GM12878 (cell line): Measurements from ENCODE around the gene PLAAT5. TPM values are rescaled to one million over a fixed set of nuclear protein-coding genes. Genes with fewer than 3 reads are reported as not detected.

Experiments used
- ATAC-seq: fragments of 200-7000 bp; cut with Tn5 transposase; 3 replicates; pipeline ENCODE4 v1.9.1; 2020; ENCODE audit warnings: mild to moderate bottlenecking, moderate library complexity
- BruUV-seq: library from RNA; stranded (reverse); fragments of 400-500 nt; replicated peaks from 2 replicates; lab custom pipeline; 2021; lab: Mats Ljungman, UMichigan
- CTCF ChIA-PET: fragments of 300-600 bp; sonication (Branson Sonifier 250); formaldehyde crosslinking; extraction: SDS; loops from one replicate; lab custom pipeline; 2021; ENCODE audit warnings: inconsistent platforms; lab: Yijun Ruan, JAX
- POLR2A ChIA-PET: fragments of 350-600 bp; formaldehyde crosslinking; extraction: SDS; loops from one replicate; lab custom pipeline; 2021; ENCODE audit warnings: inconsistent platforms; lab: Charles Lee
- RAD21 ChIA-PET: fragments of 300-600 bp; sonication (Branson Sonifier 250); formaldehyde crosslinking; loops from one replicate; lab custom pipeline; 2023; ENCODE audit warnings: antibody characterized with exemption; ENCODE audit not compliant: unreplicated experiment; lab: Charles Lee
- SMC1A ChIA-PET: fragments of 300-600 bp; sonication (Branson Sonifier 250); formaldehyde crosslinking; loops from one replicate; lab custom pipeline; 2023; ENCODE audit not compliant: unreplicated experiment, uncharacterized antibody; lab: Charles Lee
- DNase-seq: peaks from one replicate; pipeline ENCODE4 v3.0.0-alpha.2; 2011; ENCODE audit warnings: low read depth, low spot score
- FAIRE-seq: peaks from 3 replicates; lab custom pipeline; 2011; peaks lifted over from hg19 to GRCh38; lab: Jason Lieb, UNC
- H2AFZ ChIP-seq: 2 replicates; pipeline ENCODE4 v1.6.0; 2011; ENCODE audit warnings: low read depth, low read length, control low read depth; ENCODE audit not compliant: control insufficient read depth
- H3K27ac ChIP-seq: 2 replicates; pipeline ENCODE4 v1.5.1; 2011; ENCODE audit warnings: control low read depth; ENCODE audit not compliant: control insufficient read depth, insufficient read depth
- H3K27me3 ChIP-seq, 2 experiments: replicated peaks in 1 of 2; 2 replicates each; pipeline versions ENCODE4 v1.6.0 to v1.6.1; 2011; ENCODE audit warnings: low read length in 1 of 2; ENCODE audit not compliant: control insufficient read depth in 2 of 2, insufficient read depth in 2 of 2
- H3K36me3 ChIP-seq, 2 experiments: 2 replicates each; pipeline ENCODE4 v1.5.1; 2011; ENCODE audit warnings: low read length in 1 of 2; ENCODE audit not compliant: control insufficient read depth in 2 of 2, insufficient read depth in 2 of 2
- H3K4me1 ChIP-seq: 2 replicates; pipeline ENCODE4 v1.6.1; 2011; ENCODE audit warnings: mild to moderate bottlenecking, low read length, moderate library complexity, mixed read lengths; ENCODE audit not compliant: control insufficient read depth, insufficient read depth
- H3K4me2 ChIP-seq: 2 replicates; pipeline ENCODE4 v1.6.0; 2011; ENCODE audit warnings: control low read depth; ENCODE audit not compliant: control insufficient read depth, insufficient read depth
- H3K4me3 ChIP-seq: fragments of 200-600 bp; sonication (generic); 2 replicates; pipeline ENCODE4 v1.5.1; 2016
- H3K79me2 ChIP-seq: 2 replicates; pipeline ENCODE4 v1.6.0; 2011; ENCODE audit warnings: low read length; ENCODE audit not compliant: control insufficient read depth, insufficient read depth
- H3K9ac ChIP-seq: 2 replicates; pipeline ENCODE4 v1.8.0; 2011; ENCODE audit warnings: low read length, control low read depth, mixed read lengths; ENCODE audit not compliant: control insufficient read depth, insufficient read depth
- H3K9me3 ChIP-seq: replicated peaks from 3 replicates; pipeline ENCODE4 v1.5.1; 2011; ENCODE audit warnings: mild to moderate bottlenecking, low read length; ENCODE audit not compliant: control insufficient read depth, insufficient read depth
- H4K20me1 ChIP-seq: 2 replicates; pipeline ENCODE4 v1.6.0; 2011; ENCODE audit not compliant: control insufficient read depth, insufficient read depth
- ESRRA ChIP-seq: IDR thresholded peaks from 2 replicates; pipeline ENCODE4 v1.6.1; 2012; ENCODE audit warnings: mild to moderate bottlenecking, low read length, improper control_type of control experiment
- EZH2 ChIP-seq: IDR thresholded peaks from 2 replicates; pipeline ENCODE4 v1.6.1; 2012; ENCODE audit warnings: low read depth, mild to moderate bottlenecking, control low read depth, inconsistent platforms, low read length, borderline replicate concordance; ENCODE audit not compliant: control insufficient read depth
- HDAC6 ChIP-seq: fragments of 200-600 bp; sonication (generic); IDR thresholded peaks from one replicate; pipeline ENCODE4 v1.8.0; 2017; ENCODE audit warnings: antibody characterized with exemption; ENCODE audit not compliant: unreplicated experiment
- MXI1 ChIP-seq: fragments of 150-350 bp; IDR thresholded peaks from 2 replicates; pipeline ENCODE4 v1.6.1; 2011; ENCODE audit warnings: low read depth, mild to moderate bottlenecking, inconsistent platforms, low read length, improper control_type of control experiment
- MYB ChIP-seq: fragments of 150-350 bp; IDR thresholded peaks from 2 replicates; pipeline ENCODE4 v1.6.1; 2014; ENCODE audit warnings: mild to moderate bottlenecking, low read depth, low read length, borderline replicate concordance
- NBN ChIP-seq: fragments of 450-650 bp; IDR thresholded peaks from 2 replicates; pipeline ENCODE4 v1.6.1; 2016
- SREBF2 ChIP-seq: IDR thresholded peaks from 2 replicates; pipeline ENCODE4 v1.6.1; 2012; ENCODE audit warnings: mild to moderate bottlenecking, low read length
- ZSCAN29 ChIP-seq: fragments of 450-650 bp; IDR thresholded peaks from 2 replicates; pipeline ENCODE4 v1.6.1; 2017; ENCODE audit warnings: mild to moderate bottlenecking, moderate library complexity
- WGBS: methylation state at CpG from one replicate; pipeline ENCODE4 v1.1.6; 2016; ENCODE audit warnings: low lambda C conversion rate; ENCODE audit not compliant: insufficient replicate concordance, insufficient coverage; ENCODE audit errors: missing lambda C conversion rate; 5-methylcytosine and 5-hydroxymethylcytosine counted together
- in situ Hi-C: fragments of 300-500 bp; cut with MboI; formaldehyde crosslinking; loops from 9 replicates; pipeline ENCODE4 v1.14.3; 2018; ENCODE audit warnings: mixed read lengths
- intact Hi-C: fragments of 100-400 bp; cut with micrococcal nuclease; formaldehyde crosslinking; loops from one replicate; pipeline ENCODE4 v1.14.2; 2022; ENCODE audit not compliant: unreplicated experiment
- polyA plus RNA-seq, 11 experiments: library from polyadenylated mRNA; depleted of rRNA in 4 of 11; unstranded in 6 of 11; stranded (reverse) in 5 of 11; fragments of >200 nt; fragmentation: Nextera tagmentation in 4 of 11; fragmentation: Illumina TruSeq in 1 of 11; extraction: Ambion mirVana in 4 of 11; extraction: Trizol in 1 of 11; gene quantifications; 1 replicate in 1 of 11; 2 replicates in 10 of 11; pipeline versions ENCODE4 v1.2.1 to v1.2.3, GENCODE V29; 2011 to 2016; ENCODE audit warnings: inconsistent platforms in 2 of 11, missing spikeins in 2 of 11, low read depth in 1 of 11
- total RNA-seq, 4 experiments: library from RNA; depleted of rRNA in 3 of 4; stranded (reverse); fragments of >200 nt in 3 of 4; fragmentation: Illumina TruSeq in 1 of 4; extraction: Trizol in 1 of 4; gene quantifications; 2 replicates each; pipeline versions ENCODE4 v1.2.1 to v1.2.3, GENCODE V29; 2013 to 2021
- TF ChIP-seq, protein P1 (sequence below): IDR thresholded peaks from 2 replicates; pipeline ENCODE4 v1.6.1; 2012; ENCODE audit warnings: low read depth, low read length, improper control_type of control experiment
- TF ChIP-seq, protein P2 (sequence below): IDR thresholded peaks from 2 replicates; pipeline ENCODE4 v1.6.1; 2012; ENCODE audit warnings: low read depth, low read length, improper control_type of control experiment

The PLAAT5 gene
- total and polyA plus RNA-seq, 10 of the 15 experiments (the other 5 are each of a cell fraction or from before 2014, with no cell fraction given) = not detected

DNA sequence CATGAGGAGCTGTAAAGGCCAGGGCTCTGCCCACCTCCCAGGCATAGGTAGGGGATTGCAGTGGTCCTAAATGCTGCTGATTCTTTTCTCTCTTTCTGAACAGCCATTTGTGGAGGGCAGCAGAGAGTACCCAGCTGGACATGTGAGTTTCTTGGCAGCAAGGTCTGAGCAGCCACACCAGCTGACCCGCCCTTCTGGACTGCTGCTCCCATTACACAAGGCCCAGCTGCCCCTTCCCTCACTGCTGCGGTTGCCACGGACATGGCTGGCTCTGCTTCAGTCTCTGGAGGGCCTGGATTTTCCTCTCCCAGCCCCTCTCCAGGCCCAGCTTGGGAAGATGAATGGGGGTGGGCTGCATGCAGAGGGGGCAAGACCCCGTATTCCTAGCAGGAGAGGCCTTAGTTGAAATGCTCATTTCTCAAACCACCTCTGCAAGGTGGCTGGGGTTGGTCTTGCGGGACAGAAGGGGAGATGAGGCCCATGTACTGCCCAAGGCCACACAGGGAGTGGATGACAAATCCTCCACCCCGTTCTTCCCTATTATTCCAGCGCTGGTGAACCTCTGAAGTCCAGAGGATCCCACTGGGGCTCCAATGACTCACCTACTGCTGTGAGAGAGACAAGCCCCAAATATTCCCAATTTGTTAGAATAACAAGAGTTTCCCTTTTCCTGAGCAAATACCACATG, 19.5 kb upstream of the PLAAT5 start:
- H3K4me2 ChIP-seq = no peak overlapping the region
- no peak overlapping the region for H3K27ac ChIP-seq
- ATAC-seq (no peak), FAIRE-seq (no peak), DNase-seq (no peak)
- ChIA-PET SMC1A (interaction anchor here (1.7 kb wide), 1 partner anchor 31 kb away, joined by 6 read pairs; no protein-coding TSS in a partner anchor), POLR2A (no interaction called here), RAD21 (interaction anchor here (2.0 kb wide), 1 partner anchor 126 kb away, joined by 7 read pairs; no protein-coding TSS in a partner anchor), CTCF (interaction anchor here (1.3 kb wide), 1 partner anchor 129 kb away, joined by 3 read pairs; no protein-coding TSS in a partner anchor)
- 42% methylated on average over 7 of the region's 7 CpGs for WGBS
- no peaks in the 10 kb centered on the region for H3K9me3 ChIP-seq
- H4K20me1 ChIP-seq = no peaks in the 10 kb centered on the region
- H3K79me2 ChIP-seq = no peaks in the 10 kb centered on the region
- H3K4me1 ChIP-seq = peaks cover 5% of the 10 kb centered on the region; the same call in 1 of the 2 replicates
- no peaks in the 10 kb centered on the region; a peak in 1 of 4 replicates for H3K27me3 ChIP-seq
- in situ Hi-C loops = no loop called here
- no peaks in the 10 kb centered on the region for H3K36me3 ChIP-seq
- intact Hi-C loops = no loop called here
- no peak overlapping the region for H3K4me3 ChIP-seq
- no peak overlapping the region for H3K9ac ChIP-seq
- BruUV-seq = no TSS peak
- H2AFZ ChIP-seq = no peak overlapping the region
- no peak for TF ChIP-seq MYB
- TF ChIP-seq, protein P1, sequence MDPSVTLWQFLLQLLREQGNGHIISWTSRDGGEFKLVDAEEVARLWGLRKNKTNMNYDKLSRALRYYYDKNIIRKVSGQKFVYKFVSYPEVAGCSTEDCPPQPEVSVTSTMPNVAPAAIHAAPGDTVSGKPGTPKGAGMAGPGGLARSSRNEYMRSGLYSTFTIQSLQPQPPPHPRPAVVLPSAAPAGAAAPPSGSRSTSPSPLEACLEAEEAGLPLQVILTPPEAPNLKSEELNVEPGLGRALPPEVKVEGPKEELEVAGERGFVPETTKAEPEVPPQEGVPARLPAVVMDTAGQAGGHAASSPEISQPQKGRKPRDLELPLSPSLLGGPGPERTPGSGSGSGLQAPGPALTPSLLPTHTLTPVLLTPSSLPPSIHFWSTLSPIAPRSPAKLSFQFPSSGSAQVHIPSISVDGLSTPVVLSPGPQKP = no peak
- no peak for TF ChIP-seq ESRRA
- no peak for TF ChIP-seq EZH2
- TF ChIP-seq NBN = no peak
- TF ChIP-seq, protein P2, sequence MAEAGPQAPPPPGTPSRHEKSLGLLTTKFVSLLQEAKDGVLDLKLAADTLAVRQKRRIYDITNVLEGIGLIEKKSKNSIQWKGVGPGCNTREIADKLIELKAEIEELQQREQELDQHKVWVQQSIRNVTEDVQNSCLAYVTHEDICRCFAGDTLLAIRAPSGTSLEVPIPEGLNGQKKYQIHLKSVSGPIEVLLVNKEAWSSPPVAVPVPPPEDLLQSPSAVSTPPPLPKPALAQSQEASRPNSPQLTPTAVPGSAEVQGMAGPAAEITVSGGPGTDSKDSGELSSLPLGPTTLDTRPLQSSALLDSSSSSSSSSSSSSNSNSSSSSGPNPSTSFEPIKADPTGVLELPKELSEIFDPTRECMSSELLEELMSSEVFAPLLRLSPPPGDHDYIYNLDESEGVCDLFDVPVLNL = no peak
- TF ChIP-seq MXI1 = no peak
- no peak for TF ChIP-seq ZSCAN29
- no peak for TF ChIP-seq SREBF2
- no peak for TF ChIP-seq HDAC6
